K562 (cell line): Measurements from ENCODE around the gene STK25. TPM values are rescaled to one million over a fixed set of nuclear protein-coding genes. Genes with fewer than 3 reads are reported as not detected.

Experiments
- ATAC-seq: fragments of 200-7000 bp; cut with Tn5 transposase; 3 replicates; pipeline ENCODE4 v1.9.1; 2020; ENCODE audit warnings: moderate library complexity
- BruUV-seq: library from RNA; stranded (reverse); fragments of 400-500 nt; replicated peaks from 2 replicates; lab custom pipeline; 2021; lab: Mats Ljungman, UMichigan
- CTCF ChIA-PET: fragments of 300-600 bp; formaldehyde crosslinking; extraction: SDS; loops from one replicate; lab custom pipeline; 2021; ENCODE audit warnings: low intra/inter-chr PET ratio; lab: Yijun Ruan, JAX
- POLR2A ChIA-PET: fragments of 300-600, 350-650 bp; sonication (Branson Sonifier 250); formaldehyde crosslinking; extraction: SDS; loops from one replicate; lab custom pipeline; 2021; ENCODE audit warnings: antibody characterized with exemption, inconsistent platforms; lab: Yijun Ruan, JAX
- DNase-seq, 4 experiments: peaks; one replicate each; pipeline versions ENCODE4 v3.0.0 to v3.0.0-alpha.2; 2011 to 2018; ENCODE audit warnings: low spot score in 3 of 4, mixed read lengths in 3 of 4; ENCODE audit errors: extremely low read depth in 1 of 4
- FAIRE-seq: peaks from 2 replicates; lab custom pipeline; 2011; peaks lifted over from hg19 to GRCh38; lab: Jason Lieb, UNC
- H2AFZ ChIP-seq: 2 replicates; pipeline ENCODE4 v1.6.0; 2011; ENCODE audit warnings: low read depth, low read length, control low read depth, inconsistent platforms
- H3K27ac ChIP-seq: fragments of 200-600 bp; 3 replicates; pipeline ENCODE4 v1.8.0; 2011; ENCODE audit warnings: low read depth, mild to moderate bottlenecking, control low read depth, inconsistent platforms, low read length, moderate library complexity, mixed read lengths; ENCODE audit errors: extremely low read depth
- H3K27me3 ChIP-seq, 2 experiments: fragments of 300-600 bp in 1 of 2; 2 replicates in 1 of 2; 3 replicates in 1 of 2; pipeline versions ENCODE4 v1.6.0 to v1.8.0; 2011; ENCODE audit warnings: inconsistent platforms in 2 of 2, low read length in 2 of 2, mild to moderate bottlenecking in 1 of 2, mixed read lengths in 1 of 2, moderate library complexity in 1 of 2; ENCODE audit not compliant: control insufficient read depth in 2 of 2, insufficient read depth in 2 of 2
- H3K36me3 ChIP-seq: fragments of 300-600 bp; 3 replicates; pipeline ENCODE4 v1.8.0; 2011; ENCODE audit warnings: mild to moderate bottlenecking, low read length, inconsistent platforms; ENCODE audit not compliant: control insufficient read depth, insufficient read depth
- H3K4me1 ChIP-seq, 2 experiments: fragments of 200-600 bp in 1 of 2; replicated peaks in 1 of 2; 2 replicates in 1 of 2; 3 replicates in 1 of 2; pipeline versions ENCODE4 v1.5.1 to v1.8.0; 2011; ENCODE audit warnings: inconsistent platforms in 2 of 2, low read length in 2 of 2, mild to moderate bottlenecking in 1 of 2, mixed read lengths in 1 of 2, moderate library complexity in 1 of 2; ENCODE audit not compliant: control insufficient read depth in 2 of 2, insufficient read depth in 2 of 2
- H3K4me2 ChIP-seq: 2 replicates; pipeline ENCODE4 v1.6.1; 2011; ENCODE audit warnings: low read length, control low read depth, inconsistent platforms, mixed read lengths; ENCODE audit not compliant: insufficient read depth
- H3K4me3 ChIP-seq: fragments of 200-600 bp; sonication (generic), shearing (Covaris generic); 2 replicates; pipeline ENCODE4 v1.5.1; 2016; ENCODE audit warnings: control low read depth, inconsistent platforms
- H3K79me2 ChIP-seq: fragments of 200-600 bp; 3 replicates; pipeline ENCODE4 v1.8.0; 2011; ENCODE audit warnings: low read length, inconsistent platforms; ENCODE audit not compliant: control insufficient read depth, insufficient read depth
- H3K9ac ChIP-seq, 2 experiments: 2 replicates each; pipeline versions ENCODE4 v1.6.0 to v1.6.1; 2011; ENCODE audit warnings: low read depth in 2 of 2, low read length in 2 of 2, control low read depth in 1 of 2, inconsistent platforms in 1 of 2, mild to moderate bottlenecking in 1 of 2, mixed read lengths in 1 of 2; ENCODE audit not compliant: insufficient read depth in 1 of 2
- H3K9me1 ChIP-seq: one replicate; pipeline ENCODE4 v1.6.0; 2011; ENCODE audit warnings: inconsistent platforms, mild to moderate bottlenecking, low read length, moderate library complexity; ENCODE audit not compliant: control insufficient read depth, insufficient read depth
- H3K9me3 ChIP-seq: replicated peaks from 2 replicates; pipeline ENCODE4 v1.5.1; 2011; ENCODE audit warnings: low read depth, low read length, inconsistent platforms; ENCODE audit not compliant: control insufficient read depth, insufficient read depth
- H4K20me1 ChIP-seq: replicated peaks from 2 replicates; pipeline ENCODE4 v1.6.1; 2011; ENCODE audit warnings: low read length, inconsistent platforms, mixed read lengths; ENCODE audit not compliant: control insufficient read depth, insufficient read depth
- CBX3 ChIP-seq, 2 experiments: IDR thresholded peaks; 1 replicate in 1 of 2; 2 replicates in 1 of 2; pipeline ENCODE4 v1.6.1; 2012; ENCODE audit warnings: inconsistent platforms in 2 of 2, low read length in 2 of 2, borderline replicate concordance in 1 of 2, control low read depth in 1 of 2
- CHD4 ChIP-seq: fragments of 200-600 bp; sonication (generic); IDR thresholded peaks from 3 replicates; pipeline ENCODE4 v1.6.1; 2012; ENCODE audit warnings: low read depth, mild to moderate bottlenecking, mixed read lengths, low read length, inconsistent platforms; ENCODE audit not compliant: insufficient read depth, insufficient replicate concordance, poor library complexity, severe bottlenecking
- FIP1L1 ChIP-seq: fragments of 200-400 bp; formaldehyde crosslinking; IDR thresholded peaks from 2 replicates; pipeline ENCODE4 v1.6.1; 2018; ENCODE audit warnings: mild to moderate bottlenecking, low read depth, low read length; ENCODE audit not compliant: poor library complexity, severe bottlenecking
- MYC ChIP-seq, 2 experiments: fragments of 250-450 bp in 1 of 2; sonication (Bioruptor Pico) in 1 of 2; IDR thresholded peaks; 2 replicates each; pipeline versions ENCODE4 v1.5.1 to v1.6.1; 2012 to 2021; ENCODE audit warnings: low read depth in 2 of 2, borderline replicate concordance in 1 of 2, improper control_type of control experiment in 1 of 2, low read length in 1 of 2, mild to moderate bottlenecking in 1 of 2, moderate library complexity in 1 of 2
- RBBP5 ChIP-seq: fragments of 200-600 bp; sonication (generic); IDR thresholded peaks from 2 replicates; pipeline ENCODE4 v1.6.1; 2012; ENCODE audit warnings: borderline replicate concordance, mild to moderate bottlenecking, low read length, control low read depth, inconsistent platforms; ENCODE audit not compliant: insufficient read depth, poor library complexity, severe bottlenecking
- STAG1 ChIP-seq: sonication (generic); formaldehyde crosslinking; IDR thresholded peaks from 2 replicates; pipeline ENCODE4 v1.5.0; 2020; ENCODE audit warnings: missing genetic modification reagents, borderline replicate concordance
- TAF1 ChIP-seq: IDR thresholded peaks from 2 replicates; pipeline ENCODE4 v1.6.1; 2011; ENCODE audit warnings: mild to moderate bottlenecking, low read length, moderate library complexity; ENCODE audit not compliant: insufficient read depth, control insufficient read depth, severe bottlenecking; ENCODE audit errors: extremely low read depth
- ZBTB8A ChIP-seq: fragments of 450-650 bp; IDR thresholded peaks from 2 replicates; pipeline ENCODE4 v1.6.1; 2018; ENCODE audit warnings: mild to moderate bottlenecking, moderate library complexity; ENCODE audit not compliant: partially characterized antibody
- ZNF217 ChIP-seq: sonication (generic); formaldehyde crosslinking; IDR thresholded peaks from 2 replicates; pipeline ENCODE4 v1.8.0; 2022; ENCODE audit warnings: mild to moderate bottlenecking, missing genetic modification reagents
- ZZZ3 ChIP-seq: fragments of 450-650 bp; IDR thresholded peaks from 2 replicates; pipeline ENCODE4 v1.6.1; 2016; ENCODE audit warnings: antibody characterized with exemption, mild to moderate bottlenecking, moderate library complexity
- WGBS: fragments of 100-300 bp; shearing (Covaris generic); methylation state at CpG from one replicate; pipeline ENCODE4 v1.1.6; 2016; ENCODE audit warnings: low coverage, mixed read lengths; ENCODE audit not compliant: insufficient coverage; ENCODE audit errors: missing lambda C conversion rate; 5-methylcytosine and 5-hydroxymethylcytosine counted together
- in situ Hi-C: fragments of 300-500 bp; cut with MboI; formaldehyde crosslinking; loops from 4 replicates; pipeline ENCODE4 v1.15.0; 2018; ENCODE audit warnings: inconsistent platforms, mixed read lengths
- intact Hi-C: fragments of 100-400 bp; cut with micrococcal nuclease; formaldehyde crosslinking; loops from 2 replicates; pipeline ENCODE4 v1.14.2; 2022
- polyA plus RNA-seq, 8 experiments: library from polyadenylated mRNA; depleted of rRNA in 4 of 8; stranded (reverse) in 5 of 8; unstranded in 3 of 8; fragments of >200 nt; fragmentation: Nextera tagmentation in 2 of 8; fragmentation: Illumina TruSeq in 1 of 8; extraction: Ambion mirVana in 2 of 8; extraction: Trizol in 1 of 8; gene quantifications; 2 replicates each; pipeline versions ENCODE4 v1.2.1 to v1.2.3, GENCODE V29; 2011 to 2014; ENCODE audit warnings: inconsistent platforms in 1 of 8, missing spikeins in 1 of 8
- total RNA-seq, 7 experiments: library from RNA; depleted of rRNA in 6 of 7; stranded (reverse); fragments of >200 nt in 6 of 7; fragmentation: Illumina TruSeq in 2 of 7; extraction: Trizol in 2 of 7; gene quantifications; 2 replicates each; pipeline versions ENCODE4 v1.2.1 to v1.2.3, GENCODE V29; 2011 to 2021; ENCODE audit warnings: low replicate concordance in 1 of 7
- TF ChIP-seq, protein P1 (sequence below): sonication (generic); formaldehyde crosslinking; IDR thresholded peaks from 2 replicates; pipeline ENCODE4 v1.8.1; 2023; ENCODE audit warnings: missing genetic modification reagents, mild to moderate bottlenecking, borderline replicate concordance
- TF ChIP-seq, protein P2 (sequence below), 2 experiments: fragments of 200-800 bp in 1 of 2; sonication (Bioruptor generic) in 1 of 2; sonication (generic) in 1 of 2; formaldehyde crosslinking in 1 of 2; IDR thresholded peaks in 1 of 2; conservative IDR thresholded peaks in 1 of 2; 2 replicates each; pipeline versions ENCODE4 v1.5.0 to v1.6.1; 2016 to 2020; ENCODE audit warnings: missing compliant biosample characterization in 1 of 2, missing genetic modification characterization in 1 of 2, missing genetic modification reagents in 1 of 2

Gene STK25
- total and polyA plus RNA-seq, 9 of the 15 experiments (the other 6 are each of a cell fraction or from before 2014, with no cell fraction given), result 5.4 to 177 (median 116) TPM

DNA sequence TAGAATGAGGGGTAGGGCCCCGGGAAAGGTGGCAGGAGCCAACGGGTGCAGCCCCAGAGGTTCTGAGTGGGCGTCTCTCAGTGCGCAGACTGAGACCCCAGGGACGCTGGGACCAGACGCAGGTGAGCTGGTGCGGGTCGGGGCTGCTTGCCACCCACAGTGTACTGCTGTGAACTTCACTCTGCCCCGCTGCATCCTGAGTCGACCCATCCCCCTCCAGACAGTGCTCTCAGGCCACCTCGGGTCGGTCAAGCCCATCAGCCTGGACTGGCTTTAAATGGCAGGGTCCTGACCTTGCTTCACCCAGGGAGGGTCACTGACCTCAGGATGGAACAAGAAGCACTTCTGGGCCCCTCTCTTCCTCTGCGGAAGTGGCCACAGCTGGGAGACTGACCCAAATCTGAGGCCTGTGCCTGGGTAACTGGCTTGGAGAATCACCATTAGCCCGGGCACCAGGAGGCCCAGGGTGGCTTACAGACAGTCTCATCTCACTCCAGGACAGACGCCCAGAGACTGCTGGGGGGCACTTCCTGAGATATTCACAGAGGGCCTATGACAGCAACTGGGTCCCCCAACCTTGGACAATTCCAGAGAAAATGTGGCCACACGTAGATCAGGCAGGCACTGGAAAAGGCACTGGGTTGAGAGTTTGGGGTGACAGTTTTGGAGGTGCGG, 26.5 kb upstream of the STK25 start:
- ChIA-PET CTCF (no interaction called here), POLR2A (interaction anchor here (0.8 kb wide), 1 partner anchor 316 kb away, joined by 3 read pairs; no protein-coding TSS in a partner anchor)
- H3K9ac ChIP-seq, result peak overlapping the region in 1 of 2 experiments; percentile 35; a peak in 1 of 4 replicates
- no peak for ATAC-seq
- no peak for DNase-seq
- in situ Hi-C loops, result no loop called here
- H3K9me1 ChIP-seq, result no peaks in the 10 kb centered on the region
- no peak overlapping the region for H3K4me2 ChIP-seq
- no peak for FAIRE-seq
- 30% methylated on average over 15 of the region's 17 CpGs for WGBS
- no TSS peak for BruUV-seq
- intact Hi-C loops, result no loop called here
- no peak overlapping the region for H3K27ac ChIP-seq
- no peaks in the 10 kb centered on the region for H3K9me3 ChIP-seq
- H3K4me3 ChIP-seq, result no peak overlapping the region
- H3K79me2 ChIP-seq, result no peaks in the 10 kb centered on the region
- peaks cover 0 to 19% of the 10 kb centered on the region in 2 experiments; a peak in 3 of 5 replicates for H3K4me1 ChIP-seq
- H3K36me3 ChIP-seq, result no peaks in the 10 kb centered on the region
- H4K20me1 ChIP-seq, result no peaks in the 10 kb centered on the region
- no peak overlapping the region for H2AFZ ChIP-seq
- peaks cover 3 to 25% of the 10 kb centered on the region in 2 experiments for H3K27me3 ChIP-seq
- no peak for TF ChIP-seq MYC (IDR thresholded peaks at IDR 0.05; ENCODE audit: low read depth, low read length)
- TF ChIP-seq MYC (CRISPR knock-in tag; IDR thresholded peaks at IDR 0.05; ENCODE audit: borderline replicate concordance, low read depth), result no peak
- TF ChIP-seq ZZZ3, result no peak
- no peak for TF ChIP-seq FIP1L1
- TF ChIP-seq ZNF217 (CRISPR knock-in tag), result no peak
- TF ChIP-seq CHD4, result no peak
- no peak for TF ChIP-seq STAG1 (CRISPR knock-in tag)
- TF ChIP-seq, protein P1, sequence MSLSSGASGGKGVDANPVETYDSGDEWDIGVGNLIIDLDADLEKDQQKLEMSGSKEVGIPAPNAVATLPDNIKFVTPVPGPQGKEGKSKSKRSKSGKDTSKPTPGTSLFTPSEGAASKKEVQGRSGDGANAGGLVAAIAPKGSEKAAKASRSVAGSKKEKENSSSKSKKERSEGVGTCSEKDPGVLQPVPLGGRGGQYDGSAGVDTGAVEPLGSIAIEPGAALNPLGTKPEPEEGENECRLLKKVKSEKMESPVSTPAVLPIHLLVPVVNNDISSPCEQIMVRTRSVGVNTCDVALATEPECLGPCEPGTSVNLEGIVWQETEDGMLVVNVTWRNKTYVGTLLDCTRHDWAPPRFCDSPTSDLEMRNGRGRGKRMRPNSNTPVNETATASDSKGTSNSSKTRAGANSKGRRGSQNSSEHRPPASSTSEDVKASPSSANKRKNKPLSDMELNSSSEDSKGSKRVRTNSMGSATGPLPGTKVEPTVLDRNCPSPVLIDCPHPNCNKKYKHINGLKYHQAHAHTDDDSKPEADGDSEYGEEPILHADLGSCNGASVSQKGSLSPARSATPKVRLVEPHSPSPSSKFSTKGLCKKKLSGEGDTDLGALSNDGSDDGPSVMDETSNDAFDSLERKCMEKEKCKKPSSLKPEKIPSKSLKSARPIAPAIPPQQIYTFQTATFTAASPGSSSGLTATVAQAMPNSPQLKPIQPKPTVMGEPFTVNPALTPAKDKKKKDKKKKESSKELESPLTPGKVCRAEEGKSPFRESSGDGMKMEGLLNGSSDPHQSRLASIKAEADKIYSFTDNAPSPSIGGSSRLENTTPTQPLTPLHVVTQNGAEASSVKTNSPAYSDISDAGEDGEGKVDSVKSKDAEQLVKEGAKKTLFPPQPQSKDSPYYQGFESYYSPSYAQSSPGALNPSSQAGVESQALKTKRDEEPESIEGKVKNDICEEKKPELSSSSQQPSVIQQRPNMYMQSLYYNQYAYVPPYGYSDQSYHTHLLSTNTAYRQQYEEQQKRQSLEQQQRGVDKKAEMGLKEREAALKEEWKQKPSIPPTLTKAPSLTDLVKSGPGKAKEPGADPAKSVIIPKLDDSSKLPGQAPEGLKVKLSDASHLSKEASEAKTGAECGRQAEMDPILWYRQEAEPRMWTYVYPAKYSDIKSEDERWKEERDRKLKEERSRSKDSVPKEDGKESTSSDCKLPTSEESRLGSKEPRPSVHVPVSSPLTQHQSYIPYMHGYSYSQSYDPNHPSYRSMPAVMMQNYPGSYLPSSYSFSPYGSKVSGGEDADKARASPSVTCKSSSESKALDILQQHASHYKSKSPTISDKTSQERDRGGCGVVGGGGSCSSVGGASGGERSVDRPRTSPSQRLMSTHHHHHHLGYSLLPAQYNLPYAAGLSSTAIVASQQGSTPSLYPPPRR (CRISPR knock-in tag), result no peak
- no peak for TF ChIP-seq TAF1
- no peak for TF ChIP-seq RBBP5
- TF ChIP-seq, protein P2, sequence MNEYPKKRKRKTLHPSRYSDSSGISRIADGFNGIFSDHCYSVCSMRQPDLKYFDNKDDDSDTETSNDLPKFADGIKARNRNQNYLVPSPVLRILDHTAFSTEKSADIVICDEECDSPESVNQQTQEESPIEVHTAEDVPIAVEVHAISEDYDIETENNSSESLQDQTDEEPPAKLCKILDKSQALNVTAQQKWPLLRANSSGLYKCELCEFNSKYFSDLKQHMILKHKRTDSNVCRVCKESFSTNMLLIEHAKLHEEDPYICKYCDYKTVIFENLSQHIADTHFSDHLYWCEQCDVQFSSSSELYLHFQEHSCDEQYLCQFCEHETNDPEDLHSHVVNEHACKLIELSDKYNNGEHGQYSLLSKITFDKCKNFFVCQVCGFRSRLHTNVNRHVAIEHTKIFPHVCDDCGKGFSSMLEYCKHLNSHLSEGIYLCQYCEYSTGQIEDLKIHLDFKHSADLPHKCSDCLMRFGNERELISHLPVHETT (CRISPR knock-in tag; conservative IDR thresholded peaks at IDR 0.05 in 1 of 2, IDR thresholded peaks at IDR 0.05 in 1 of 2), result no peak
- TF ChIP-seq CBX3 (IDR thresholded peaks at IDR 0.05; ENCODE audit: borderline replicate concordance in 1 of 2, low read length in 2 of 2), result no peak
- no peak for TF ChIP-seq ZBTB8A
